Measurements from ENCODE around the gene TENM3.

Gene TENM3

DNA sequence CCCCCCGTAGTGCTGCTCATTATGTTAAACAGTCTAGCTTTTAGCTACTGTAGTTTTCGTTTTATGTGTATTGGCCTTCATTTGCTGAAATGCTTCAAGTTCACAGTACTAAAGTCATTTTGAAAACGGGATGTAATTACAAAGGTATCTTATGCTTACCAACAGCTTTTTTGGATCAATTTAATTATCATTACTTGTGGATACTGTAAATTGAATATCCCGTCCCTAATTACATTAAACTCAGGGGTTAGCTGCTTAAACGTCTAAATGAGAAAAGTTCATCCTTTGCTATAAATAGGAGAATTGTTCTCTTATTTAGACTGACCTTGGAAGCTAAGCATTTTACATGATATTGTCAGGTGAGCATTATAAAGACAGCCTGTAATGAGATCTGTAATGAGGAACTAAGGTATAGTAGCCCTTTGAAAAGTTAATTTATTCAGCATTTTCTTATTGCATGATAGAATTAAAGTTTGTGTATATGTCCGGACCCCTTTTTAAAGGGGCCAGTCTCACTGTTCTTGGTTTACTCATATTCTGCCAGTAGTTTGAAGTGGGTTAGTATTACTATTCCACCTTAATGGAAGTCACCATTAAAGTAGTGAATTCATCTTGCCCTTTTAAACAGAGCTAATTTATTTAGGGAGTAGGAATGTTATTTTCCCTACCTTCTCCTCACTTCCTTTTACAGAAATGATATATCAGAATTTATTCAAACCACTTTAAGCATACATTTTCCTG lies 252.6 kb downstream of the TENM3 start:
- H3K27me3 ChIP-seq (ENCODE audit: control insufficient read depth in 3 of 3, insufficient read depth in 3 of 3, low read depth in 1 of 3, low read length in 3 of 3): no peaks in the 10 kb centered on the region
- H4K8ac ChIP-seq (ENCODE audit: low read depth, low read length): no peak overlapping the region
- DNase-seq (ENCODE audit: low spot score): no peak
- no peak overlapping the region for H3K4ac ChIP-seq (ENCODE audit: low read length)
- no peak overlapping the region for H3K18ac ChIP-seq (ENCODE audit: low read length)
- H2BK15ac ChIP-seq (ENCODE audit: low read length): no peak overlapping the region
- no peaks in the 10 kb centered on the region for H3K4me1 ChIP-seq (ENCODE audit: control insufficient read depth in 2 of 2, insufficient read depth in 1 of 2, low read depth in 1 of 2, low read length in 2 of 2)
- no peaks in the 10 kb centered on the region for H3K36me3 ChIP-seq (replicated peaks in 1 of 2; ENCODE audit: control insufficient read depth in 2 of 2, insufficient read depth in 2 of 2, low read length in 2 of 2)
- no peak overlapping the region for H3K27ac ChIP-seq (replicated peaks; ENCODE audit: low read length)
- H2AK5ac ChIP-seq (ENCODE audit: low read depth, low read length): no peak overlapping the region
- WGBS, 2 donors (ENCODE audit: extremely low coverage in 2 of 2, insufficient read length in 2 of 2, insufficient replicate concordance in 1 of 2): no CpG with 5 or more reads among the region's 6 CpGs
- H3K14ac ChIP-seq (ENCODE audit: low read length): no peak overlapping the region
- H2BK120ac ChIP-seq (ENCODE audit: low read depth, low read length): no peak overlapping the region
- H3K4me3 ChIP-seq (ENCODE audit: low read length in 2 of 2): no peak overlapping the region
- H2BK12ac ChIP-seq (ENCODE audit: low read length): no peak overlapping the region
- H3K4me2 ChIP-seq (ENCODE audit: insufficient read depth, low read length, poor library complexity, severe bottlenecking): no peak overlapping the region
- H3K9me3 ChIP-seq (replicated peaks in 1 of 2; ENCODE audit: control insufficient read depth in 2 of 2, insufficient read depth in 1 of 2, low read depth in 1 of 2, low read length in 2 of 2): no peaks in the 10 kb centered on the region
- H2AFZ ChIP-seq (ENCODE audit: low read length): no peak overlapping the region
- no peak overlapping the region for H2BK5ac ChIP-seq (ENCODE audit: low read length)
- no peak overlapping the region for H4K91ac ChIP-seq (ENCODE audit: low read depth, low read length, poor library complexity)
- H3K23ac ChIP-seq (ENCODE audit: low read depth, low read length, poor library complexity): no peak overlapping the region
- H3K9ac ChIP-seq (ENCODE audit: low read depth, low read length, poor library complexity): no peak overlapping the region
- H3K79me1 ChIP-seq (ENCODE audit: low read depth, low read length): no peaks in the 10 kb centered on the region

DNA sequence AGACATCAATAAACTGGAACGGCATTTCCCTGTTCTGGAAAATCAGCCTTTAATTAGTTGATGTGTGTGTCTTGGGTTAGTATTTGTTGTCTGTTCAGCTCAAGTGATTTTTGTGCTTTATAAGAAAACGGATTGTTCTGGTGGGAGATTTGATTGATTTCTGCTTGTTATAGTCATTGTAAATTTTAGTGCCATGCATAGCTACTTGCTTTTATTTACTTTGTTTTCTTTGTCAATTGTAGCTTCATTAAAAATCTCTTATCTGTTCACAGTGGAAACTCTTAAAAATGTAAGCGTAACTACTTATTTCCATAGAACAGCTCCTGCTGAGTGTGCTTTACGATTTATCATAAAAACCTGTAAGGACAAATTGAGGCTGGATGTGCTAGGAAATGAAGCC lies 253.2 kb downstream of the TENM3 start:
- no peaks in the 10 kb centered on the region for H3K36me3 ChIP-seq (replicated peaks in 1 of 2; ENCODE audit: control insufficient read depth in 2 of 2, insufficient read depth in 2 of 2, low read length in 2 of 2)
- no peak overlapping the region for H3K27ac ChIP-seq (replicated peaks; ENCODE audit: low read length)
- no peaks in the 10 kb centered on the region for H3K4me1 ChIP-seq (ENCODE audit: control insufficient read depth in 2 of 2, insufficient read depth in 1 of 2, low read depth in 1 of 2, low read length in 2 of 2)
- H2BK120ac ChIP-seq (ENCODE audit: low read depth, low read length): no peak overlapping the region
- no peak overlapping the region for H2AK5ac ChIP-seq (ENCODE audit: low read depth, low read length)
- H3K9ac ChIP-seq (ENCODE audit: low read depth, low read length, poor library complexity): no peak overlapping the region
- no peaks in the 10 kb centered on the region for H3K79me1 ChIP-seq (ENCODE audit: low read depth, low read length)
- no peaks in the 10 kb centered on the region for H3K9me3 ChIP-seq (replicated peaks in 1 of 2; ENCODE audit: control insufficient read depth in 2 of 2, insufficient read depth in 1 of 2, low read depth in 1 of 2, low read length in 2 of 2)
- H2BK5ac ChIP-seq (ENCODE audit: low read length): no peak overlapping the region
- H4K91ac ChIP-seq (ENCODE audit: low read depth, low read length, poor library complexity): no peak overlapping the region
- H2BK15ac ChIP-seq (ENCODE audit: low read length): no peak overlapping the region
- no peak overlapping the region for H3K4ac ChIP-seq (ENCODE audit: low read length)
- H2BK12ac ChIP-seq (ENCODE audit: low read length): no peak overlapping the region
- H3K27me3 ChIP-seq (ENCODE audit: control insufficient read depth in 3 of 3, insufficient read depth in 3 of 3, low read depth in 1 of 3, low read length in 3 of 3): no peaks in the 10 kb centered on the region
- no peak for DNase-seq (ENCODE audit: low spot score)
- H3K14ac ChIP-seq (ENCODE audit: low read length): no peak overlapping the region
- no peak overlapping the region for H3K18ac ChIP-seq (ENCODE audit: low read length)
- no peak overlapping the region for H2AFZ ChIP-seq (ENCODE audit: low read length)
- no peak overlapping the region for H3K4me2 ChIP-seq (ENCODE audit: insufficient read depth, low read length, poor library complexity, severe bottlenecking)
- no peak overlapping the region for H3K23ac ChIP-seq (ENCODE audit: low read depth, low read length, poor library complexity)
- no CpG with 5 or more reads among the region's 4 CpGs for WGBS, 2 donors (ENCODE audit: extremely low coverage in 2 of 2, insufficient read length in 2 of 2, insufficient replicate concordance in 1 of 2)
- no peak overlapping the region for H3K4me3 ChIP-seq (ENCODE audit: low read length in 2 of 2)
- H4K8ac ChIP-seq (ENCODE audit: low read depth, low read length): no peak overlapping the region

DNA sequence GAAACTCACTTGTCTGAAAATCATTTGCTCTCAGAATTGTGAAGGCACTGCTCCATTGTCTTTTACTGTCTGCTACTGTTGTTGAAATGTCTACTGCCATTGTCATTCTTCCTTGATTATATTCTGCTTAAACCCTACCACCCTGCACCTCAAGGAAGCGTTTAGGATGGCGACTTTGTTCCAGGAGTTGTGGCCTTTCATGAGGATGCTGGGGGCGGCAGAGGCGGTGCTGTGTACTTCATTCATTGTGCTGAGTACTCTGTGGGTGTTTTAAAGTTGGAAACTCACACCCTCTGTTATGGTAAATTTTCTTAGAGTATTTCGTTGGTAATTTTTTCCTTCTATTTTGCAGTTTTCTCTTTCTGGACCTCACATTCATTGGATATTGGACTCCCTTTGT lies 258.9 kb downstream of the TENM3 start:
- Histone ChIP-seq H2AK5ac (ENCODE audit: low read depth, low read length) (no peak overlapping the region), H3K23ac (ENCODE audit: low read depth, low read length, poor library complexity) (no peak overlapping the region), H4K91ac (ENCODE audit: low read depth, low read length, poor library complexity) (no peak overlapping the region), H3K79me1 (ENCODE audit: low read depth, low read length) (peaks cover 2% of the 10 kb centered on the region), H3K4me1 (ENCODE audit: control insufficient read depth in 2 of 2, insufficient read depth in 1 of 2, low read depth in 1 of 2, low read length in 2 of 2) (peaks cover 3% of the 10 kb centered on the region in 2 donors), H3K9me3 (replicated peaks in 1 of 2; ENCODE audit: control insufficient read depth in 2 of 2, insufficient read depth in 1 of 2, low read depth in 1 of 2, low read length in 2 of 2) (no peaks in the 10 kb centered on the region), H3K4me2 (ENCODE audit: insufficient read depth, low read length, poor library complexity, severe bottlenecking) (no peak overlapping the region), H3K9ac (ENCODE audit: low read depth, low read length, poor library complexity) (no peak overlapping the region), H2AFZ (ENCODE audit: low read length) (no peak overlapping the region), H3K27me3 (ENCODE audit: control insufficient read depth in 3 of 3, insufficient read depth in 3 of 3, low read depth in 1 of 3, low read length in 3 of 3) (no peaks in the 10 kb centered on the region), H4K8ac (ENCODE audit: low read depth, low read length) (no peak overlapping the region), H3K36me3 (replicated peaks in 1 of 2; ENCODE audit: control insufficient read depth in 2 of 2, insufficient read depth in 2 of 2, low read length in 2 of 2) (no peaks in the 10 kb centered on the region), H2BK15ac (ENCODE audit: low read length) (no peak overlapping the region), H2BK5ac (ENCODE audit: low read length) (no peak overlapping the region), H3K27ac (replicated peaks; ENCODE audit: low read length) (no peak overlapping the region), H2BK12ac (ENCODE audit: low read length) (no peak overlapping the region), H2BK120ac (ENCODE audit: low read depth, low read length) (no peak overlapping the region), H3K14ac (ENCODE audit: low read length) (no peak overlapping the region), H3K4ac (ENCODE audit: low read length) (no peak overlapping the region), H3K4me3 (ENCODE audit: low read length in 2 of 2) (no peak overlapping the region), H3K18ac (ENCODE audit: low read length) (no peak overlapping the region)
- no CpG with 5 or more reads among the region's 5 CpGs for WGBS, 2 donors (ENCODE audit: extremely low coverage in 2 of 2, insufficient read length in 2 of 2, insufficient replicate concordance in 1 of 2)
- DNase-seq (ENCODE audit: low spot score): no peak

DNA sequence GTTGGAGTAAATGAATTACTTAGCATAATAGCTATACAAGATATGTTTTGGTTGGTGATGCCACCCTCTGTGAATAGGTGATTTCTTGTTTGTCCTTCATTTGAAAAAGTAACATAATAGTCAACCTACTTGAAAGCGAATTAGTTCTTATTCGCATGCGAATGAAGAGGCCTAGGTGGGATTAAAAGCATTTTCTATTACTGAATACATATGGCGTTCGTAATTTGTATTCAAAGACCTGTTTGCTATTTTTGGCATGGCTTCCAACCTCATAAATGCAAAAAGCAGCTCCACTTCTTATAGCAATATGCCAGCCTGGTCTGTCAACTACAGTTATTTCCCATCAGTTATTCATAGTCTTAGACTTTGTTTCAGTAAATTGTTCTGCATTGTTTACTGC lies 261.3 kb downstream of the TENM3 start:
- Histone ChIP-seq H3K4me2 (ENCODE audit: insufficient read depth, low read length, poor library complexity, severe bottlenecking) (no peak overlapping the region), H4K8ac (ENCODE audit: low read depth, low read length) (no peak overlapping the region), H3K27me3 (ENCODE audit: control insufficient read depth in 3 of 3, insufficient read depth in 3 of 3, low read depth in 1 of 3, low read length in 3 of 3) (no peaks in the 10 kb centered on the region), H2AFZ (ENCODE audit: low read length) (no peak overlapping the region), H3K9me3 (replicated peaks in 1 of 2; ENCODE audit: control insufficient read depth in 2 of 2, insufficient read depth in 1 of 2, low read depth in 1 of 2, low read length in 2 of 2) (no peaks in the 10 kb centered on the region), H3K4me3 (ENCODE audit: low read length in 2 of 2) (no peak overlapping the region), H2BK120ac (ENCODE audit: low read depth, low read length) (no peak overlapping the region), H2BK15ac (ENCODE audit: low read length) (no peak overlapping the region), H3K36me3 (replicated peaks in 1 of 2; ENCODE audit: control insufficient read depth in 2 of 2, insufficient read depth in 2 of 2, low read length in 2 of 2) (no peaks in the 10 kb centered on the region), H2AK5ac (ENCODE audit: low read depth, low read length) (no peak overlapping the region), H3K18ac (ENCODE audit: low read length) (no peak overlapping the region), H3K4ac (ENCODE audit: low read length) (no peak overlapping the region), H2BK5ac (ENCODE audit: low read length) (no peak overlapping the region), H3K79me1 (ENCODE audit: low read depth, low read length) (peaks cover 2% of the 10 kb centered on the region), H3K4me1 (ENCODE audit: control insufficient read depth in 2 of 2, insufficient read depth in 1 of 2, low read depth in 1 of 2, low read length in 2 of 2) (peaks cover 3 to 5% of the 10 kb centered on the region in 2 donors), H3K14ac (ENCODE audit: low read length) (no peak overlapping the region), H2BK12ac (ENCODE audit: low read length) (no peak overlapping the region), H3K9ac (ENCODE audit: low read depth, low read length, poor library complexity) (no peak overlapping the region), H3K27ac (replicated peaks; ENCODE audit: low read length) (no peak overlapping the region), H3K23ac (ENCODE audit: low read depth, low read length, poor library complexity) (no peak overlapping the region), H4K91ac (ENCODE audit: low read depth, low read length, poor library complexity) (no peak overlapping the region)
- DNase-seq (ENCODE audit: low spot score): no peak
- WGBS, 2 donors (ENCODE audit: extremely low coverage in 2 of 2, insufficient read length in 2 of 2, insufficient replicate concordance in 1 of 2): no CpG with 5 or more reads among the region's 5 CpGs

All from neuronal stem cell (in vitro differentiated cells).